NOMO-1 treated with DMSO at 0.1 percent for 48 hours (cell line): ENCODE results near the gene NAIF1.
"Not testable (repeated sequence)": the region's sequence is repeated elsewhere in the genome, so short reads cannot be mapped to it uniquely, and the experiment has no call there.

ENCODE experiments used
- DNase-seq: peaks from one replicate; lab custom pipeline; 2025; ENCODE audit not compliant: unreplicated experiment; lab: John Stamatoyannopoulos, UW

The NAIF1 gene

GRCh38 chr9:128062279-128062678, 4.8 kb downstream of the NAIF1 start:
- DNase-seq: no peak

DNA sequence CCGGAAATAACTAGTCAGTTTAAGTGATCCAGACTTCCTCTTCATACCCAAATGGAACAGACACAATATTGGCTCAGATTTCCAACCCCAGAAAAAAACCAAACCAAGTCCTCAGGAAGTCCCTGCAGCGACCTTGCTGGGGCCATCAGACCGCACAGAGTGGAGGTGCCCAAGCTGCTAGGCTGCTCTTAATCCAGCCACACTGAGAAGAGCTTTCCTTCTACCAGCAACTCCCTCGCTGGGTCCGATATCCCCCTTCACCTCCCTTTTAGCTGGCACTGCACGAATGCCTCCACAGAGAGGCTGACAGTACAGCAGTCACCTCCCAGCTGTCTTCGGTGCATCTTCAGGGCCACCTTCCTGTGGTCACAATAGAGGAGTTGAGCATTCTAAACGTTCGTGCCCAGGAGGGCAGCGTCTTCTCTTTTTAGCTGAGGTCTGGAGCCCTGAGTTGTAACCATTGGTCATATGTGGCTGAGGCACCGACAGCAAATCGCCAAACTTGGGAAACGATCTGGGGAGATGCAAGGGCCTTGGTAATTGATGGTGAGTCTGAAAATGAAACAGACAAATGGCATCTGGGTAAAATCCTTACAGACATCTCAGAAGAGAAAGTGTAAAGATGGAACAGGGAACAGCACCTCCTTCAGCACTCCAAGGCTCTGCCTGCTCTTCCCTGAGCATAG, 5.7 kb downstream of the NAIF1 start:
- DNase-seq: no peak

DNA sequence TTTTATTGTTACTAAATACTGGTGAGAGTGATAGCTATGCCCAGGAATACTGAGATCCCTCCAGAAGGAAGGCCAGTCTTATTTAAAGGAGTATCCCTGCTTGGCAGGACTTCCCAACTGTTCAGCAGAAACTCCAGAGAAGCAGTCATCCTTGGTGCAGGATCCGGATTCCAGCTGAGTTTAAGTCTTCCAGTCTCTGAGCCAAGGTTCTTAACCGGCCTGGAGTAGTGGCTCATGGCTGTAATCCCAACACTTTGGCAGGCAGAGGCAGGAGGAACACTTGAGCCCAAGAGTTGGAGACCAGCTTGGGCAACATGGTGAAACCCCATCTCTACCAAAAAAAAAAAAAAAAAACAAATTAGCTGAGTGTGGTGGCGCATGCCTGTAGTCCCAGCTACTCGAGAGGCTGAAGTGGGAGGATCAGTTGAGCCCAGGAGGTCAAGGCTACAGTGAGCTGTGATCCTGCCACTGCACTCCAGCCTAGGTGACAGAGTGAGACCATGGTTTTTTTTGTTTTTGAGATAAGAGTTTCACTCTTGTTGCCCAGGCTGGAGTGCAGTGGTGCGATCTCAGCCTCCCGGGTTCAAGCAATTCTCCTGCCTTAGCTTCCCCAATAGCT, 7.6 kb downstream of the NAIF1 start:
- DNase-seq: no peak

DNA sequence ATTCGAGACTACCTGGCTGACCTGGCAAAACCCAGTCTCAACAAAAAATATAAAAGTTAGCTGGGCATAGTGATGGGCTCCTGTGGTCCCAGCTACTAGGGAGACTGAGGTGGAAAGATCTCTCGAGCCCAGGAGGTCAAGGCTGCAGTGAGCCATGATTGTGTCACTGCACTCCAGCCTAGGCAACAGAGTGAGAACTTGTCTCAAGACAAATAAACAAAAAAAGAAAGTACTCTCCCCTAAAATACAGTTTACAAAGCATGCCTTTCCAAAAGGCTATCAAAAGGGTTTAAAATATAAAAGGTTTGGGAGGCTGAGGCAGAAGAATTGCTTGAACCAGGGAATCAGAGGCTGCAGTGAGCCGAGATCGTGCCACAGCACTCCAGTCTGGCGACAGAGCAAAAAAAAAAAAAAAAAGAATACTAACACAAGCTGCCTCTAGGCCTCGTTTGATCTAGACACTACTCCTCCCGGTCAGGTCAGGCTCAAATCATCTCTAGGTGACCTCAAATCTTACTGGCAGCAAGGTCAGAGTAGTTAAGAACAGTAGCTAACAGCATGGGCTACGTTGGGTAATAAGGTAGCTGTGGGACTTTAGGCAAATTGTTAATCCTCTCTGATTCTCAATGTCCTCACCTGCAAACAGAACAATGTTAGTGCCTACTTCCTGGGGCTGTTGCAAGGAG, 9.3 kb downstream of the NAIF1 start:
- DNase-seq: no peak

DNA sequence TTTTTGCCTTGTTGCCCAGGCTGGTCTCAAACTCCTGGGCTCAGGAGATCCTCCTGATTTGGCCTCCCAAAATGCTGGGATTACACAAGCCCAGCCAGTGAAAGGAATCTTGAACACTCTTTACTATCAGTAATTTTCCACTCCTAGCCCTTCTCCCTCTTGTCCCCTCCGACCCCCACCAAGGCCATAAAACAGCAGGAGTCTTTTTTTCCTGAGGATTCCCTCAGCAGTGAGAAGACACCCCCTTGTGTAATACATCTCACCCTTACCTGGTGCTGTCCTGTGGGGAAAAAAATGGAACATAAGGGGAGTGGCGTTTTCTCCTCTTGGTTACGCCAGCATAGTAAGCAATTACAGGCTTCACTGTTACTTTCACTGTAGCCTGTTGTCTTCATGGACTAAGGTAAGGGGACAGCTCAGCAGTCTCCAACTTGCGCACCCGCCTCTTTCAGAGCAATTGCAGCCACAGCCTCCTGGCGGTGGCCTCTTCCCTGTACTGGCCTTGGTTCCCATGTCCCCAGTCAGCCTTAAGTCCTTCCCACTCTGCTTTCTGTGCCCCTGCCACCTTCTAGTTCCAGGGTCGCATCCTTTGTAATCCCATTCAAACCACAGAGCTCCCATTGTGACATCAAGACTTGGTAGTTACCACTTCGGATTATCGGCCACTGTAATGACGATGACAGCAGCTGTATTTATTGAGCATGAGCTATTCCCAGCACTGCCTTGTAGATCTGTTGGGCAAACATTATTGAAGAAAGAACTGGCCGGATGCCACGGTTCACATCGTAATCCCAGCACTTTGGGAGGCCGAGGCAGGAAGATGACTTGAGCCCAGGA, 10.0 kb downstream of the NAIF1 start:
- DNase-seq: no peak

DNA sequence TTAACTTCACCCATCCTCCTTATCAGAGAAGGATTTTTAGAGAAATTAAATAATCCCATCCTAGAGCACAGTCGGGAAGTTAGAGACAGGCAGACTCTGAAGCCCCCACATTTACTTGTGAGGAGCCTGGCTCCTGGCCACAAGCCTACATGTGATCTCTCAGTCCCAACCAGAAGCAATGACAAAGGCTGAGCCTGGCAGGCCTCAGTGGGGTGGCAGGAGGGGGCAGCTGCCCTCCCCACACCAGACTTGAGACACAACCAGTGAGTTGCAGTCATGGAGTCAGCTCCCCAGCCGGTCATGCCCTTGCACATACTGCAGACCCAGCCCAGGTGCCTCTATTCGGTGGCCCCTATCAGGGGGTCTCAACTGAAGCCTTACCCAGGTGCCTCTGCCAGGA, 11.0 kb downstream of the NAIF1 start:
- DNase-seq: no peak

GRCh38 chr9:128055344-128056040, 11.6 kb downstream of the NAIF1 start:
- no peak for DNase-seq

- no peak for DNase-seq
Measured at GRCh38 chr9:128054087-128054486, 13.0 kb downstream of the NAIF1 start.

- DNase-seq: peak; percentile 97
Measured at GRCh38 chr9:128053560-128053959, 13.6 kb downstream of the NAIF1 start.

DNA sequence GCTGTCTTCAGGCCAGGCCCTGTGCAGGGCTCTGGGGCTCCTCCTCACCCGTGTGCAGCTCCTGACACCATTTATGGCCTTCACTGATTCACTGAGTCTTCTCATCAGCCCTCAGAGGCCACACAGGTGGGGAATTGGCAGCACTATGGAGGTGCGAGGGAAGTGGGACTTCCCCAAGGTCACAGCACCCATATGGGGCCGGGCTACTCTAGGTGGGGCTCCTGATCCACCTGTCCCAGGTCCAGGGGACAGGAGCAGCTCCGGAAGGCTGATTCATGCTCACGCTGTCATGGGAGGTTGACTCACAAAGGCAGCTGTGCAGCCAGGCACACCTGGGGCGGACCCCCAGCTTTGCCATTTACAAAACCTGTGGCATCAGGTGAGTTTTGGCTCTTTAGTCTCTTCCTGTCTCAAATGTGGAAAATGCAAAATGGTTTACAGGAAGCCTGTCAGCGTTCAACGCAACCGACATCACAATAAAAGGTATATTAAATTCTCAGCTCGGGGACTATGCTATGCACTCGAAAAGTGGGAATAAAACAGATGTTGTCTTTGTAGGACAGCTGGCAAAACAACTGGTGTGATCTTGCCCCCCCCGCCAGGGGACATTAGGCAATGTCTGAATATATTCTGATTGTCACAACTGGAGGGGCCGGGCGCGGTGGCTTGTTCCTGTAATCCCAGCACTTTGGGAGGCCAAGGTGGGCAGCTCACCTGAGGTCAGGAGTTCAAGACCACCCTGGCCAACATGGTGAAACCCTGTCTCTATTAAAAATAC, 15.0 kb downstream of the NAIF1 start:
- no peak for DNase-seq

- DNase-seq: no peak
Measured at GRCh38 chr9:128049843-128050242, 17.3 kb downstream of the NAIF1 start.

DNA sequence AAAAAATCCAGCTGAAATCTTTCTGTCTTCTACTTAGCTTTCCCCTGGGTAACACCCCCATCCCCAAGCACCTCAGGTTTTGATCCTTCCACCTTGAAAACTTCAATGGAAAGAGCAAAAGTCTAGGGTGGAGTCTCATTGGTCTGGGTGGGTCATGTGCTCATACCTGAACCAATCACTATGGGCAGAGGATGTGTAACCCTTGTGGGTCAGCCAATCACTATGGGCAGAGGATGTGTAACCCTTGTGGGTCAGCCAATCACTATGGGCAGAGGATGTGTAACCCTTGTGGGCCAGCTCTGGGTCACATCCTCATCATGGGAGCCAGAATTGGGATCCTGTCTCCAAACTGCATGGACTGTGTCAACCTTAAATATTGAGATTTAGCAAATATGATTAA, 18.5 kb downstream of the NAIF1 start:
- DNase-seq: no peak

DNA sequence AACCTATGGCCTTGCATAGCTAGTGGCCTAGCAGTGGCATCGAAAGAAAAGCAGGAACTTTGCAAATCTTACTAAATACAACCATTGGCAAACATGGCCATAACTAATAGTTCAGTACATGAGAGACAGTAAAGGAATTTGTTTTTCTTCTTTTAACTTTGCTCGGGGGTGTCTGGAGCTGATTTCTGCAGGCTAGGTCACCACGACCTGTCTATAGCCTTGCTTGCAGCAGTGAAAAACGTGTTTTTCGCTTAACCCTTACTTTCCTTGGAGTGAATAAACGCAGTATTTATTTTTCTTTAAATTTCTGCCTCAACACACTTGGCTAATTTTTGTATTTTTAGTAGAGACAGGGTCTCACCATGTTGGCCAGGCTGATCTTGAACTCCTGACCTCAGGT, 19.9 kb downstream of the NAIF1 start:
- no peak for DNase-seq

DNA sequence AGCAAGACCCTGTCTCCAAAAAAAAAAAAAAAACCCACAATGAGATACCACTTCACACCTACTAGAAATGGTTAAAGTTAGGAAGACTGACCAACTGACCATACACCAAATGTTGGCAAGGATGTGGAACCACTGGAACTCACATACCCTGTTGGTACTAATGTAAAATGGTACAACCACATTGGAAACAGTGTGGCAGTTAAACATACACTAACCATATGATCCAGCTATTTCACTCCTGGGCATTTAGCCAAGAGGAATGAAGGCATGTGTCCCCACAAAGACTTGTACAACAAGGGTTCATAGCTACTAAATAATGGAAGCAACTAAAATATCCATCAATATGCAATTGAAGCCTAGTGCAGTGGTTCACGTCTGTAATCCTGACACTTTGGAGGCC, 21.3 kb downstream of the NAIF1 start:
- DNase-seq: no peak

DNA sequence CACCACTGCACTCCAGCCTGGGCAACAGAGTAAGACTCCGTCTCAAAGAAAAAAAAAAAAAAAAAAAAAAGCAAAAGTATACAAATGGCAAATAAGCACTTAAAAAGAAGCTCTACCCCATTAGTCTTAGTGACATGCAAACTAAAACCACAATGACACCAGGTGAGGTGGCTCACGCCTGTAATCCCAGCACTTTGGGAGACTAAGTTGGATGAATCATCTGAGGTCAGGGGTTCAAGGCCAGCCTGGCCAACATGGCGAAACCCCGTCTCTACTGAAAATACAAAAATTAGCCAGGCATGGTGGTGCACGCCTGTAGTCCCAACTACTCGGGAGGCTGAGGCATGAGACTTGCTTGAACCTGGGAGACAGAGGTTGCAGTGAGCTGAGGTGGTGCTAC, 21.7 kb downstream of the NAIF1 start:
- not testable (repeated sequence) for DNase-seq

DNA sequence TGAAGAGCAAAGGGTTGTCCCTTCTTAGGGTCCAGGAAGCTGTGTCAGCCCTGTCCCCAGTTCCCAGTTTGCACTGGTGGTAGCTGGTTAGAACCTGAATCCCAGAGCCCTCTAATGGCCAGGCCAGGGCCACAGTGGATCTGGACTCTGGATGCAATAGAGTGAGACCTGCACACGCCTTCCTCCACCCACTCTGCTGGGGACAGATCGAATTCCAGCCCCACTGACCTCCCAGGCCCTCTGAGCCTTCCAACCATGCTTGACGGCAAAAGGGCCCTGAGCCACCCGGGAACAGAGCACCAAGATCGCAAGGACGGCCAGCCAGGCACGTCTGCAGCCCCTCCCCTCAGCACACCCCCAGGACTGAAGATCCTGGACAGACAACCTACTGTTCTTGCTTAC, 23.7 kb downstream of the NAIF1 start:
- no peak for DNase-seq

DNA sequence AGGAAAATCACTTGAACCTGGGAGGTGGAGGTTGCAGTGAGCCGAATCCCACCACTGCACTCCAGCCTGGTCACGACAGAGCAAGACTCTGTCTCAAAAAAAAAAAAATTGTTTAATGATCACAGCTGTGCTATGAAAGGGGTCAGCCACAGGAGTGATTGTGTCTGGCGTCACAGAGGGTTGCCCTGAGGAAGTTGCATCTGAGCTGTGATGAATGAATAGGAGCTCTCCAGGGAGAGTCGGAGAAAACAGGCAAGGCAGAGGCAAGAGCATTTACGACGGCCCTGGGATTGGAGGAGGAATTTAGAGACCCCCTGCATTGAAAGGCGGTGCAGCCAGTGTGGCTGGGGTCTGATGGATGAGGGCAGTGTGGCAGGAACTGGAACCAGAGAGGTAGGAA, 25.1 kb downstream of the NAIF1 start:
- no peak for DNase-seq

DNA sequence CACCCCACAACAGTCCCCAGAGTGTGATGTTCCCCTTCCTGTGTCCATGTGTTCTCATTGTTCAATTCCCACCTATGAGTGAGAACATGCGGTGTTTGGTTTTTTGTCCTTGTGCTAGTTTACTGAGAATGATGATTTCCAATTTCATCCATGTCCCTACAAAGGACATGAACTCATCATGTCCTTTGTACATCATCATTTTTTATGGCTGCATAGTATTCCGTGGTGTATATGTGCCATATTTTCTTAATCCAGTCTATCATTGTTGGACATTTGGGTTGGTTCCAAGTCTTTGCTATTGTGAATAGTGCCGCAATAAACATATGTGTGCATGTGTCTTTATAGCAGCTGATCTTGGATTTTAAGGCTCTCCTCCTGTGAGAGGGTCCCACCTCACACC, 26.3 kb downstream of the NAIF1 start:
- DNase-seq: not testable (repeated sequence)

DNA sequence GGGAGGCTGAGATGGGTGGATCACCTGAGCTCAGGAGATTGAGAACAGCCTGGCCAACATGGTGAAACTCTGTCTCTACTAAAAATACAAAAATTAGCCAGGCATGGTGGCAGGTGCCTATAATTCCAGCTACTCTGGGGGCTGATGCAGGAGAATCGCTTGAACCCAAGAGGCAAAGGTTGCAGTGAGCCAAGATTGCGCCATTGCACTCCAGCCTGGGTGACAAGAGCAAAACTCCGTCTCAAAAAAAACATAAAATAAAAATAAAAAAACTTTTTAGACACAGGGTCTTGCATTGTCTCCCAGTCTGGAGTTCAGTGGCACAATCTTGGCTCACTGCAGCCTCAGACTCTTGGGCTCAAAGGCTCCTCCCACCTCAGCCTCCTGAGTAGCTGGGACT, 30.6 kb downstream of the NAIF1 start:
- not testable (repeated sequence) for DNase-seq
